ENCODE data around the gene ASXL1. TPM values are rescaled to one million over a fixed set of nuclear protein-coding genes. Genes with fewer than 3 reads are reported as not detected.

Gene ASXL1
- total and polyA plus RNA-seq, 10 of the 15 experiments (the other 5 are each of a cell fraction or from before 2014, with no cell fraction given): 11.0 to 87.6 (median 56.8) TPM

GRCh38 chr20:32440758-32441078 lies 82.6 kb downstream of the ASXL1 start (continued):
- TF ChIP-seq SREBF2 (IDR thresholded peaks at IDR 0.05; ENCODE audit: low read length) (no peak), SKIL (IDR thresholded peaks at IDR 0.05; ENCODE audit: low read depth, poor library complexity, severe bottlenecking) (no peak), POLR2A (IDR thresholded peaks at IDR 0.05; ENCODE audit: low read depth, low read length) (no peak), PAX5 (IDR thresholded peaks at IDR 0.05; ENCODE audit: borderline replicate concordance, low read depth, low read length) (no peak), CUX1 (IDR thresholded peaks at IDR 0.05; ENCODE audit: insufficient replicate concordance, low read depth, low read length) (no peak), EGR1 (IDR thresholded peaks at IDR 0.05; ENCODE audit: borderline replicate concordance in 1 of 2, low read depth in 2 of 2, low read length in 2 of 2) (no peak)
